HG02763 (cell line): ENCODE results near the gene PTGES3.
"Not testable (repeated sequence)": the region's sequence is repeated elsewhere in the genome, so short reads cannot be mapped to it uniquely, and the experiment has no call there.

ENCODE experiments used
- ATAC-seq: cut with Tn5 transposase; IDR thresholded peaks from one replicate; pipeline ENCODE4 v1.9.1; 2021; ENCODE audit warnings: mild to moderate bottlenecking, moderate library complexity; ENCODE audit not compliant: unreplicated experiment

The PTGES3 gene

GRCh38 chr12:56713345-56713744, 25.3 kb upstream of the PTGES3 start:
- no peak for ATAC-seq

- no peak for ATAC-seq
Measured at GRCh38 chr12:56709759-56710376, 21.8 kb upstream of the PTGES3 start.

GRCh38 chr12:56704522-56704921, 16.4 kb upstream of the PTGES3 start:
- ATAC-seq = not testable (repeated sequence)

- no peak for ATAC-seq
Measured at GRCh38 chr12:56699020-56699661, 11.1 kb upstream of the PTGES3 start.

GRCh38 chr12:56695327-56696101, 7.4 kb upstream of the PTGES3 start:
- ATAC-seq = no peak

- ATAC-seq = no peak
Measured at GRCh38 chr12:56694161-56694560, 6.1 kb upstream of the PTGES3 start.

GRCh38 chr12:56688846-56689109, 694 bp upstream of the PTGES3 start:
- no peak for ATAC-seq

GRCh38 chr12:56687223-56688128, 608 bp downstream of the PTGES3 start:
- peak; percentile 15 for ATAC-seq

- ATAC-seq = no peak
Measured at GRCh38 chr12:56684745-56685359, 3.2 kb downstream of the PTGES3 start.

- no peak for ATAC-seq
Measured at GRCh38 chr12:56682323-56682722, 5.8 kb downstream of the PTGES3 start.

GRCh38 chr12:56679883-56680575, 8.1 kb downstream of the PTGES3 start:
- ATAC-seq = no peak

GRCh38 chr12:56678852-56679251, 9.2 kb downstream of the PTGES3 start:
- ATAC-seq = no peak

- peak; percentile 47 for ATAC-seq
Measured at GRCh38 chr12:56677680-56678079, 10.4 kb downstream of the PTGES3 start.

GRCh38 chr12:56676851-56677580, 11.1 kb downstream of the PTGES3 start:
- ATAC-seq = no peak

GRCh38 chr12:56671608-56672007, 16.5 kb downstream of the PTGES3 start:
- no peak for ATAC-seq

- no peak for ATAC-seq
Measured at GRCh38 chr12:56670836-56671235, 17.2 kb downstream of the PTGES3 start.

GRCh38 chr12:56668197-56668457, 20.0 kb downstream of the PTGES3 start:
- ATAC-seq = no peak

GRCh38 chr12:56661979-56662638, 26.0 kb downstream of the PTGES3 start:
- ATAC-seq = no peak

- ATAC-seq = no peak
Measured at GRCh38 chr12:56661560-56661959, 26.5 kb downstream of the PTGES3 start.
